Measurements from ENCODE around the gene BNC2. TPM values are rescaled to one million over a fixed set of nuclear protein-coding genes. Genes with fewer than 3 reads are reported as not detected.

Gene BNC2
- total RNA-seq, 1 donor from 2014 or later: under 0.01 TPM

- no peak for DNase-seq (ENCODE audit: low read depth)
- FAIRE-seq: no peak
- Histone ChIP-seq H3K4me3 (ENCODE audit: low read depth, low read length) (no peak overlapping the region), H3K27me3 (ENCODE audit: control insufficient read depth, insufficient read depth, low read length) (peaks cover 9% of the 10 kb centered on the region), H3K36me3 (ENCODE audit: control insufficient read depth, insufficient read depth, low read length) (no peaks in the 10 kb centered on the region)
- TF ChIP-seq CTCF (IDR thresholded peaks at IDR 0.05; ENCODE audit: insufficient read depth, low read length, severe bottlenecking): no peak
Measured at GRCh38 chr9:16873126-16873802, 2.8 kb upstream of the BNC2 start.

GRCh38 chr9:16871336-16872151 is 1.1 kb upstream of the BNC2 start:
- DNase-seq (ENCODE audit: low read depth): peak; percentile 31
- Histone ChIP-seq H3K36me3 (ENCODE audit: control insufficient read depth, insufficient read depth, low read length) (no peaks in the 10 kb centered on the region), H3K27me3 (ENCODE audit: control insufficient read depth, insufficient read depth, low read length) (peaks cover 9% of the 10 kb centered on the region), H3K4me3 (ENCODE audit: low read depth, low read length) (peak overlapping the region; percentile 30)
- FAIRE-seq: no peak
- TF ChIP-seq CTCF (IDR thresholded peaks at IDR 0.05; ENCODE audit: insufficient read depth, low read length, severe bottlenecking): no peak

GRCh38 chr9:16869882-16870595 is 431 bp downstream of the BNC2 start:
- Histone ChIP-seq H3K36me3 (ENCODE audit: control insufficient read depth, insufficient read depth, low read length) (no peaks in the 10 kb centered on the region), H3K4me3 (ENCODE audit: low read depth, low read length) (peak overlapping the region; percentile 30), H3K27me3 (ENCODE audit: control insufficient read depth, insufficient read depth, low read length) (peaks cover 9% of the 10 kb centered on the region)
- FAIRE-seq: no peak
- TF ChIP-seq CTCF (IDR thresholded peaks at IDR 0.05; ENCODE audit: insufficient read depth, low read length, severe bottlenecking): no peak
- no peak for DNase-seq (ENCODE audit: low read depth)

- Histone ChIP-seq H3K36me3 (ENCODE audit: control insufficient read depth, insufficient read depth, low read length) (no peaks in the 10 kb centered on the region), H3K4me3 (ENCODE audit: low read depth, low read length) (no peak overlapping the region), H3K27me3 (ENCODE audit: control insufficient read depth, insufficient read depth, low read length) (peaks cover 9% of the 10 kb centered on the region)
- no peak for TF ChIP-seq CTCF (IDR thresholded peaks at IDR 0.05; ENCODE audit: insufficient read depth, low read length, severe bottlenecking)
- FAIRE-seq (no peak), DNase-seq (ENCODE audit: low read depth) (no peak)
Measured at GRCh38 chr9:16869131-16869881, 1.2 kb downstream of the BNC2 start.

- DNase-seq (ENCODE audit: low read depth) (no peak), FAIRE-seq (no peak)
- Histone ChIP-seq H3K27me3 (ENCODE audit: control insufficient read depth, insufficient read depth, low read length) (peaks cover 9% of the 10 kb centered on the region), H3K4me3 (ENCODE audit: low read depth, low read length) (no peak overlapping the region), H3K36me3 (ENCODE audit: control insufficient read depth, insufficient read depth, low read length) (no peaks in the 10 kb centered on the region)
- no peak for TF ChIP-seq CTCF (IDR thresholded peaks at IDR 0.05; ENCODE audit: insufficient read depth, low read length, severe bottlenecking)
Measured at GRCh38 chr9:16868701-16869100, 1.8 kb downstream of the BNC2 start.

All from bronchial epithelial cell (primary cell).